Endodermal cell (in vitro differentiated cells): Measurements from ENCODE around the gene MDFIC. TPM values are rescaled to one million over a fixed set of nuclear protein-coding genes. Genes with fewer than 3 reads are reported as not detected.

Experiments
- DNase-seq: peaks from one replicate; pipeline ENCODE4 v3.0.0-alpha.2; 2017
- H3K27ac ChIP-seq: 2 replicates; pipeline ENCODE4 v1.5.1; 2013; ENCODE audit warnings: mild to moderate bottlenecking, low read depth, low read length, moderate library complexity
- H3K27me3 ChIP-seq: 2 replicates; pipeline ENCODE4 v1.6.1; 2013; ENCODE audit warnings: mild to moderate bottlenecking, low read length, moderate library complexity; ENCODE audit not compliant: insufficient read depth, control insufficient read depth, poor library complexity, severe bottlenecking
- H3K36me3 ChIP-seq: 2 replicates; pipeline ENCODE4 v1.7.0; 2013; ENCODE audit warnings: mild to moderate bottlenecking, low read length, moderate library complexity; ENCODE audit not compliant: control insufficient read depth, insufficient read depth
- H3K4me1 ChIP-seq: one replicate; pipeline ENCODE4 v1.7.0; 2013; ENCODE audit warnings: low read length; ENCODE audit not compliant: control insufficient read depth, insufficient read depth
- H3K4me3 ChIP-seq: 2 replicates; pipeline ENCODE4 v1.5.1; 2013; ENCODE audit warnings: mild to moderate bottlenecking, low read length, moderate library complexity
- H3K9ac ChIP-seq: 2 replicates; pipeline ENCODE4 v1.6.1; 2013; ENCODE audit warnings: mild to moderate bottlenecking, low read length, moderate library complexity; ENCODE audit not compliant: poor library complexity, severe bottlenecking; ENCODE audit errors: extremely low read depth
- H3K9me3 ChIP-seq: 2 replicates; pipeline ENCODE4 v1.6.1; 2013; ENCODE audit warnings: mild to moderate bottlenecking, low read length, moderate library complexity; ENCODE audit not compliant: control insufficient read depth
- H3K27ac Mint-ChIP-seq: 2 replicates; pipeline ENCODE4 v1.8.0; 2020; ENCODE audit warnings: mixed read lengths
- H3K27me3 Mint-ChIP-seq: 2 replicates; pipeline ENCODE4 v1.8.0; 2021; ENCODE audit warnings: mild to moderate bottlenecking, mixed read lengths; ENCODE audit not compliant: insufficient read depth
- H3K36me3 Mint-ChIP-seq: 2 replicates; pipeline ENCODE4 v1.8.0; 2020; ENCODE audit warnings: low read depth, mixed read lengths
- H3K4me1 Mint-ChIP-seq: 2 replicates; pipeline ENCODE4 v1.8.0; 2020; ENCODE audit warnings: mixed read lengths
- H3K4me3 Mint-ChIP-seq: 2 replicates; pipeline ENCODE4 v1.8.0; 2020; ENCODE audit warnings: mild to moderate bottlenecking, moderate library complexity, mixed read lengths
- H3K9me3 Mint-ChIP-seq: 2 replicates; pipeline ENCODE4 v1.8.0; 2020; ENCODE audit warnings: mild to moderate bottlenecking, mixed read lengths
- WGBS, 2 experiments: methylation state at CpG; one replicate each; pipeline versions ENCODE4 v1.1.5 to v1.1.7; 2013; ENCODE audit warnings: missing lambda C conversion rate in 2 of 2, mixed read lengths in 1 of 2; ENCODE audit not compliant: insufficient coverage in 1 of 2, insufficient read length in 1 of 2; 5-methylcytosine and 5-hydroxymethylcytosine counted together
- total RNA-seq, 2 donors: library from RNA; stranded (reverse); fragmentation: NEBNext Ultra II Directional in 1 of 2; extraction: Animal tissue kit (Norgen Biotek cat#: 25700) in 1 of 2; gene quantifications; 2 replicates in 1 of 2; 3 replicates in 1 of 2; pipeline ENCODE4 v1.2.1, GENCODE V29; 2021
- TF ChIP-seq, protein P1 (sequence below): fragments of 200-600 bp; sonication (generic); conservative IDR thresholded peaks from 2 replicates; pipeline ENCODE4 v1.5.0; 2021; ENCODE audit warnings: antibody characterized with exemption, mild to moderate bottlenecking

The MDFIC gene
- total RNA-seq, 2 donors from 2014 or later, result 7.4 to 15.1 TPM

DNA sequence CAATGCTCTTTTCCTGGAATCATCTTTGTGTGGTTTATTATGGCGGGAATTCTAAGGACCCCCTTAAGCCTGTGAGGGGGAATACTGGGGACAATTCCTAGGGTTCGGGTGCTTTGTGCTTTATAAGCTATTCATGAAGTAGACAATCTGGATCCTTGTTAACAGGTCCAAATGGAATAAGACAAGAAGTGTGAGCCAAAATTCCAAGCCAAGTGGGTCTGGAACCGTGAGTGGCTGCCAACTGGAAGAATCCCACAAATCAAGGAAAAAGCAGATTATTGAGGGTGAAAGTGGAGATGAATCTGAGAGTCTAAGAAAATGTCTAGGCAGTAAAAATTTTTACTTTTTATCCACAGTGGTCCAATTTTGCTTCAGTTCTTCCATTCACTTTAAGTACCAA, 136.8 kb downstream of the MDFIC start:
- H3K27ac ChIP-seq, result no peak overlapping the region
- H3K27ac Mint-ChIP-seq, result no peak overlapping the region
- peaks cover 22% of the 10 kb centered on the region for H3K27me3 Mint-ChIP-seq
- no peak for DNase-seq
- no peak overlapping the region for H3K9ac ChIP-seq
- H3K36me3 ChIP-seq, result no peaks in the 10 kb centered on the region
- H3K9me3 ChIP-seq, result no peaks in the 10 kb centered on the region
- H3K27me3 ChIP-seq, result peaks cover 27% of the 10 kb centered on the region
- no peak overlapping the region for H3K4me3 ChIP-seq
- H3K4me1 ChIP-seq, result no peaks in the 10 kb centered on the region
- 89 to 100% methylated on average over 1 to 3 of the region's 3 CpGs for WGBS, 2 experiments
- H3K4me3 Mint-ChIP-seq, result no peak overlapping the region
- no peaks in the 10 kb centered on the region for H3K9me3 Mint-ChIP-seq
- H3K4me1 Mint-ChIP-seq, result peaks cover 3% of the 10 kb centered on the region
- no peaks in the 10 kb centered on the region for H3K36me3 Mint-ChIP-seq
- TF ChIP-seq, protein P1, sequence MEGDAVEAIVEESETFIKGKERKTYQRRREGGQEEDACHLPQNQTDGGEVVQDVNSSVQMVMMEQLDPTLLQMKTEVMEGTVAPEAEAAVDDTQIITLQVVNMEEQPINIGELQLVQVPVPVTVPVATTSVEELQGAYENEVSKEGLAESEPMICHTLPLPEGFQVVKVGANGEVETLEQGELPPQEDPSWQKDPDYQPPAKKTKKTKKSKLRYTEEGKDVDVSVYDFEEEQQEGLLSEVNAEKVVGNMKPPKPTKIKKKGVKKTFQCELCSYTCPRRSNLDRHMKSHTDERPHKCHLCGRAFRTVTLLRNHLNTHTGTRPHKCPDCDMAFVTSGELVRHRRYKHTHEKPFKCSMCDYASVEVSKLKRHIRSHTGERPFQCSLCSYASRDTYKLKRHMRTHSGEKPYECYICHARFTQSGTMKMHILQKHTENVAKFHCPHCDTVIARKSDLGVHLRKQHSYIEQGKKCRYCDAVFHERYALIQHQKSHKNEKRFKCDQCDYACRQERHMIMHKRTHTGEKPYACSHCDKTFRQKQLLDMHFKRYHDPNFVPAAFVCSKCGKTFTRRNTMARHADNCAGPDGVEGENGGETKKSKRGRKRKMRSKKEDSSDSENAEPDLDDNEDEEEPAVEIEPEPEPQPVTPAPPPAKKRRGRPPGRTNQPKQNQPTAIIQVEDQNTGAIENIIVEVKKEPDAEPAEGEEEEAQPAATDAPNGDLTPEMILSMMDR, result no peak

DNA sequence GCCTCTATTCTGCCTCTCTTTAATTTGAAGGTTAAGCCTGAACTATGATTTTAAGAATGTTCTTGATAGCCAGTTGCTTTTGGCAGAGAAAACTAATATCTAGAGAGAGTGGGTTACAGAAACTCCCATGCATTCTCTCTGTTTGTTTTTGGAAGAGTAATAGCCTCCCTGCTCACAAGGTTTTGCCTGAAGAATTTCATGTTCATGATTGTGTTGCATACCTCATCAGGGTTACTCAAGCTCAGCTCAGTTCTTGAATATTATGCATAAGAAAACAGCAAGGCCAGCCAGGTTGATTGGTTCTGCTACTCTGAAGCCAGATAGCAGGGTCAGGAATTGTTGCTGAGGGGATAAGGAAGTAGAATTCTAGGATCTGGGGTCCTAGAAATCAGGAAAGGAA, 137.4 kb downstream of the MDFIC start:
- H3K36me3 Mint-ChIP-seq, result no peaks in the 10 kb centered on the region
- H3K27me3 ChIP-seq, result peaks cover 21% of the 10 kb centered on the region
- TF ChIP-seq, protein P1, result no peak
- no peaks in the 10 kb centered on the region for H3K4me1 ChIP-seq
- no peak for DNase-seq
- H3K27ac ChIP-seq, result no peak overlapping the region
- no peak overlapping the region for H3K4me3 ChIP-seq
- H3K9ac ChIP-seq, result no peak overlapping the region
- no peaks in the 10 kb centered on the region for H3K9me3 Mint-ChIP-seq
- H3K4me3 Mint-ChIP-seq, result no peak overlapping the region
- no peaks in the 10 kb centered on the region for H3K36me3 ChIP-seq
- no peak overlapping the region for H3K27ac Mint-ChIP-seq
- H3K4me1 Mint-ChIP-seq, result no peaks in the 10 kb centered on the region
- H3K9me3 ChIP-seq, result no peaks in the 10 kb centered on the region
- peaks cover 18% of the 10 kb centered on the region for H3K27me3 Mint-ChIP-seq

DNA sequence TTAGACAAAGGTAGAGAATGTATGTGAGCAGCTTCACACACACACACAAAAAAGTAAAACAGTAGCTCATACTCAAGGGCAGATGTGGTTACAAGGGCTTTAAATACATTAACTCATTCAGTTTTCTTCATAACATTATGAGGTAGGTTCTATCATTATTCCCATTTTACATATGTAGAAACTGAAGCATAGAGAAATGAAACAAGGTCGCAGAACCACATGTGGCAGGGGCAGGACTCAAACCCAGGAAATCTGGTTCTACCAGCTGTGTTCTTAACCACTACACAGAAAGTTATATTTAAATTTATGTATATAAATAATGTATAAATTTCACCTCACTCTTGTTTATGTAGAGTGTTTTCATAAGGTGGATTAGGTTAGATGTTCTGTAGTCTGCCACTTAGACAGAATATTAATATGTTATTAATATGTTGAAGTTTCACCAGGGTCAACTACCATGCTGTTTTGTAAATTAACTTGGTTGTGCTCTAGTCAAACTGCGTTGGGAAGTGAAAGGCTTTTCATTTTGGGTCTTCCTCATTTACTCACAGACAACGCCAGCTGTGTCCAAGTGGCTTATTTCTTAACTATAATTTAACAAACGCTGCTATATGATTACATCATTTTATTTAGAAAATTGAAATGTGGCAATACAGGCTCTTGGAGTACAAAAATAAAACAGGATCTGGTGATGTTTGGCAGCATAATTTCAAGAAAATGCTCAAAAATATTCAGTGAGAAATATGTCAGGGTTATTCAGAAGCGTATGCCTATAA, 138.4 kb downstream of the MDFIC start:
- Mint-ChIP-seq H3K9me3 (no peaks in the 10 kb centered on the region), H3K4me1 (peaks cover 6% of the 10 kb centered on the region), H3K4me3 (no peak overlapping the region), H3K27ac (no peak overlapping the region), H3K36me3 (no peaks in the 10 kb centered on the region), H3K27me3 (peaks cover 10% of the 10 kb centered on the region)
- Histone ChIP-seq H3K4me3 (no peak overlapping the region), H3K27ac (no peak overlapping the region), H3K36me3 (no peaks in the 10 kb centered on the region), H3K27me3 (peaks cover 11% of the 10 kb centered on the region), H3K9me3 (no peaks in the 10 kb centered on the region), H3K9ac (no peak overlapping the region), H3K4me1 (no peaks in the 10 kb centered on the region)
- 98 to 100% methylated on average over 1 to 5 of the region's 5 CpGs for WGBS, 2 experiments
- DNase-seq, result no peak
- TF ChIP-seq, protein P1, result no peak
